GM12878 (cell line): ENCODE measurements around the gene SPG7. TPM values are rescaled to one million over a fixed set of nuclear protein-coding genes. Genes with fewer than 3 reads are reported as not detected.
"Not testable (repeated sequence)": the region's sequence is repeated elsewhere in the genome, so short reads cannot be mapped to it uniquely, and the experiment has no call there.

Experiments
- ATAC-seq: fragments of 200-7000 bp; cut with Tn5 transposase; 3 replicates; pipeline ENCODE4 v1.9.1; 2020; ENCODE audit warnings: mild to moderate bottlenecking, moderate library complexity
- BruUV-seq: library from RNA; stranded (reverse); fragments of 400-500 nt; replicated peaks from 2 replicates; lab custom pipeline; 2021; lab: Mats Ljungman, UMichigan
- CTCF ChIA-PET: fragments of 300-600 bp; sonication (Branson Sonifier 250); formaldehyde crosslinking; extraction: SDS; loops from one replicate; lab custom pipeline; 2021; ENCODE audit warnings: inconsistent platforms; lab: Yijun Ruan, JAX
- POLR2A ChIA-PET: fragments of 350-600 bp; formaldehyde crosslinking; extraction: SDS; loops from one replicate; lab custom pipeline; 2021; ENCODE audit warnings: inconsistent platforms; lab: Charles Lee
- RAD21 ChIA-PET: fragments of 300-600 bp; sonication (Branson Sonifier 250); formaldehyde crosslinking; loops from one replicate; lab custom pipeline; 2023; ENCODE audit warnings: antibody characterized with exemption; ENCODE audit not compliant: unreplicated experiment; lab: Charles Lee
- SMC1A ChIA-PET: fragments of 300-600 bp; sonication (Branson Sonifier 250); formaldehyde crosslinking; loops from one replicate; lab custom pipeline; 2023; ENCODE audit not compliant: unreplicated experiment, uncharacterized antibody; lab: Charles Lee
- DNase-seq: peaks from one replicate; pipeline ENCODE4 v3.0.0-alpha.2; 2011; ENCODE audit warnings: low read depth, low spot score
- FAIRE-seq: peaks from 3 replicates; lab custom pipeline; 2011; peaks lifted over from hg19 to GRCh38; lab: Jason Lieb, UNC
- H2AFZ ChIP-seq: 2 replicates; pipeline ENCODE4 v1.6.0; 2011; ENCODE audit warnings: low read depth, low read length, control low read depth; ENCODE audit not compliant: control insufficient read depth
- H3K27ac ChIP-seq: 2 replicates; pipeline ENCODE4 v1.5.1; 2011; ENCODE audit warnings: control low read depth; ENCODE audit not compliant: control insufficient read depth, insufficient read depth
- H3K27me3 ChIP-seq, 2 experiments: replicated peaks in 1 of 2; 2 replicates each; pipeline versions ENCODE4 v1.6.0 to v1.6.1; 2011; ENCODE audit warnings: low read length in 1 of 2; ENCODE audit not compliant: control insufficient read depth in 2 of 2, insufficient read depth in 2 of 2
- H3K36me3 ChIP-seq, 2 experiments: 2 replicates each; pipeline ENCODE4 v1.5.1; 2011; ENCODE audit warnings: low read length in 1 of 2; ENCODE audit not compliant: control insufficient read depth in 2 of 2, insufficient read depth in 2 of 2
- H3K4me1 ChIP-seq: 2 replicates; pipeline ENCODE4 v1.6.1; 2011; ENCODE audit warnings: mild to moderate bottlenecking, low read length, moderate library complexity, mixed read lengths; ENCODE audit not compliant: control insufficient read depth, insufficient read depth
- H3K4me2 ChIP-seq: 2 replicates; pipeline ENCODE4 v1.6.0; 2011; ENCODE audit warnings: control low read depth; ENCODE audit not compliant: control insufficient read depth, insufficient read depth
- H3K4me3 ChIP-seq: fragments of 200-600 bp; sonication (generic); 2 replicates; pipeline ENCODE4 v1.5.1; 2016
- H3K79me2 ChIP-seq: 2 replicates; pipeline ENCODE4 v1.6.0; 2011; ENCODE audit warnings: low read length; ENCODE audit not compliant: control insufficient read depth, insufficient read depth
- H3K9ac ChIP-seq: 2 replicates; pipeline ENCODE4 v1.8.0; 2011; ENCODE audit warnings: low read length, control low read depth, mixed read lengths; ENCODE audit not compliant: control insufficient read depth, insufficient read depth
- H3K9me3 ChIP-seq: replicated peaks from 3 replicates; pipeline ENCODE4 v1.5.1; 2011; ENCODE audit warnings: mild to moderate bottlenecking, low read length; ENCODE audit not compliant: control insufficient read depth, insufficient read depth
- H4K20me1 ChIP-seq: 2 replicates; pipeline ENCODE4 v1.6.0; 2011; ENCODE audit not compliant: control insufficient read depth, insufficient read depth
- WGBS: methylation state at CpG from one replicate; pipeline ENCODE4 v1.1.6; 2016; ENCODE audit warnings: low lambda C conversion rate; ENCODE audit not compliant: insufficient replicate concordance, insufficient coverage; ENCODE audit errors: missing lambda C conversion rate; 5-methylcytosine and 5-hydroxymethylcytosine counted together
- in situ Hi-C: fragments of 300-500 bp; cut with MboI; formaldehyde crosslinking; loops from 9 replicates; pipeline ENCODE4 v1.14.3; 2018; ENCODE audit warnings: mixed read lengths
- intact Hi-C: fragments of 100-400 bp; cut with micrococcal nuclease; formaldehyde crosslinking; loops from one replicate; pipeline ENCODE4 v1.14.2; 2022; ENCODE audit not compliant: unreplicated experiment
- polyA plus RNA-seq, 11 experiments: library from polyadenylated mRNA; depleted of rRNA in 4 of 11; unstranded in 6 of 11; stranded (reverse) in 5 of 11; fragments of >200 nt; fragmentation: Nextera tagmentation in 4 of 11; fragmentation: Illumina TruSeq in 1 of 11; extraction: Ambion mirVana in 4 of 11; extraction: Trizol in 1 of 11; gene quantifications; 1 replicate in 1 of 11; 2 replicates in 10 of 11; pipeline versions ENCODE4 v1.2.1 to v1.2.3, GENCODE V29; 2011 to 2016; ENCODE audit warnings: inconsistent platforms in 2 of 11, missing spikeins in 2 of 11, low read depth in 1 of 11
- total RNA-seq, 4 experiments: library from RNA; depleted of rRNA in 3 of 4; stranded (reverse); fragments of >200 nt in 3 of 4; fragmentation: Illumina TruSeq in 1 of 4; extraction: Trizol in 1 of 4; gene quantifications; 2 replicates each; pipeline versions ENCODE4 v1.2.1 to v1.2.3, GENCODE V29; 2013 to 2021

The SPG7 gene
- total and polyA plus RNA-seq, 10 of the 15 experiments (the other 5 are each of a cell fraction or from before 2014, with no cell fraction given) = 5.9 to 75.9 (median 52.5) TPM

DNA sequence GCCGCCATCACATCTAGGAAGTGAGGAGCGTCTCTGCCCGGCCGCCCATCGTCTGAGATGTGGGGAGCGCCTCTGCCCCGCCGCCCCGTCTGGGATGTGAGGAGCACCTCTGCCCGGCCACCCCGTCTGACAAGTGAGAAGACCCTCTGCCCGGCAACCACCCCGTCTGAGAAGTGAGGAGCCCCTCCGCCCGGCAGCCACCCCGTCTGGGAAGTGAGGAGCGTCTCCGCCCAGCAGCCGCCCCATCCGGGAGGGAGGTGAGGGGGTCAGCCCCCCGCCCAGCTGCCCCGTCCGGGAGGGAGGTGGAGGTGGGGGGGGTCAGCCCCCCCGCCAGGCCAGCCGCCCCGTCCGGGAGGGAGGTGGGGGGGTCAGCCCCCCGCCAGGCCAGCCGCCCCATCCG, 45.6 kb upstream of the SPG7 start:
- H3K4me3 ChIP-seq, POLR2A ChIA-PET, H3K27ac ChIP-seq, RAD21 ChIA-PET, H3K27me3 ChIP-seq, in situ Hi-C loops, H3K36me3 ChIP-seq, SMC1A ChIA-PET, H3K9me3 ChIP-seq, intact Hi-C loops, H3K4me2 ChIP-seq, H3K9ac ChIP-seq, ATAC-seq, DNase-seq, CTCF ChIA-PET, BruUV-seq, FAIRE-seq, H2AFZ ChIP-seq: not testable (repeated sequence)
- peaks cover 11% of the 10 kb centered on the region for H3K4me1 ChIP-seq
- peaks cover 75% of the 10 kb centered on the region for H3K79me2 ChIP-seq
- WGBS = 99% methylated on average over 17 of the region's 30 CpGs
- H4K20me1 ChIP-seq = peaks cover 14% of the 10 kb centered on the region

DNA sequence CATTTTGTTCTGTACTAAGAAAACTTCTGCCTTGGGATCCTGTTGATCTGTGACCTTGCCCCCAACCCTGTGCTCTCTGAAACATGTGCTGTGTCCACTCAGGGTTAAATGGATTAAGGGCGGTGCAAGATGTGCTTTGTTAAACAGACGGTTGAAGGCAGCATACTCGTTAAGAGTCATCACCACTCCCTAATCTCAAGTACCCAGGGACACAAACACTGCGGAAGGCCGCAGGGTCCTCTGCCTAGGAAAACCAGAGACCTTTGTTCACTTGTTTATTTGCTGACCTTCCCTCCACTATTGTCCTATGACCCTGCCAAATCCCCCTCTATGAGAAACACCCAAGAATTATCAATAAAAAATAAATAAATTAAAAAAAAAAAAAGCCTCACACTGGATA, 44.9 kb upstream of the SPG7 start:
- in situ Hi-C loops, H2AFZ ChIP-seq, FAIRE-seq, H3K9ac ChIP-seq, H3K4me3 ChIP-seq, H3K4me2 ChIP-seq, H3K27me3 ChIP-seq, H3K9me3 ChIP-seq, H3K27ac ChIP-seq, DNase-seq, ATAC-seq, CTCF ChIA-PET, RAD21 ChIA-PET, SMC1A ChIA-PET, H3K36me3 ChIP-seq, intact Hi-C loops: not testable (repeated sequence)
- Histone ChIP-seq H4K20me1 (peaks cover 19% of the 10 kb centered on the region), H3K4me1 (peaks cover 11% of the 10 kb centered on the region), H3K79me2 (peaks cover 78% of the 10 kb centered on the region)
- POLR2A ChIA-PET = interaction anchor here (1.9 kb wide), 1 partner anchor 11 kb away, joined by 5 read pairs; no protein-coding TSS in a partner anchor
- BruUV-seq = TSS peak; percentile 54
- WGBS = 100% methylated on average over 2 of the region's 5 CpGs
